ENCODE measurements around the gene ATP9B.

The ATP9B gene

GRCh38 chr18:79106084-79106483 lies 36.9 kb downstream of the ATP9B start:
- no peak overlapping the region for H3K9ac ChIP-seq (ENCODE audit: low read length)
- no peaks in the 10 kb centered on the region for H3K27me3 ChIP-seq (ENCODE audit: control insufficient read depth, insufficient read depth, low read length)
- no peak overlapping the region for H3K27ac ChIP-seq (ENCODE audit: low read depth, low read length)
- no peaks in the 10 kb centered on the region for H3K9me3 ChIP-seq (ENCODE audit: control insufficient read depth, insufficient read depth, low read depth, low read length)
- no peaks in the 10 kb centered on the region for H3K4me1 ChIP-seq (ENCODE audit: control insufficient read depth, insufficient read depth, low read length)
- no peak overlapping the region for H3K4me3 ChIP-seq (ENCODE audit: low read depth, low read length)
- no peaks in the 10 kb centered on the region for H3K36me3 ChIP-seq (ENCODE audit: control insufficient read depth, insufficient read depth, low read length)

- no peak overlapping the region for H3K4me3 ChIP-seq (ENCODE audit: low read depth, low read length)
- no peaks in the 10 kb centered on the region for H3K4me1 ChIP-seq (ENCODE audit: control insufficient read depth, insufficient read depth, low read length)
- H3K9ac ChIP-seq (ENCODE audit: low read length) = no peak overlapping the region
- H3K9me3 ChIP-seq (ENCODE audit: control insufficient read depth, insufficient read depth, low read depth, low read length) = no peaks in the 10 kb centered on the region
- H3K27ac ChIP-seq (ENCODE audit: low read depth, low read length) = no peak overlapping the region
- H3K27me3 ChIP-seq (ENCODE audit: control insufficient read depth, insufficient read depth, low read length) = no peaks in the 10 kb centered on the region
- H3K36me3 ChIP-seq (ENCODE audit: control insufficient read depth, insufficient read depth, low read length) = no peaks in the 10 kb centered on the region
Measured at GRCh38 chr18:79107886-79108285, 38.7 kb downstream of the ATP9B start.

- Histone ChIP-seq H3K27ac (ENCODE audit: low read depth, low read length) (no peak overlapping the region), H3K9me3 (ENCODE audit: control insufficient read depth, insufficient read depth, low read depth, low read length) (no peaks in the 10 kb centered on the region), H3K4me3 (ENCODE audit: low read depth, low read length) (no peak overlapping the region), H3K36me3 (ENCODE audit: control insufficient read depth, insufficient read depth, low read length) (peaks cover 6% of the 10 kb centered on the region; the same call in 1 of the 2 replicates), H3K4me1 (ENCODE audit: control insufficient read depth, insufficient read depth, low read length) (no peaks in the 10 kb centered on the region), H3K9ac (ENCODE audit: low read length) (no peak overlapping the region), H3K27me3 (ENCODE audit: control insufficient read depth, insufficient read depth, low read length) (no peaks in the 10 kb centered on the region)
Measured at GRCh38 chr18:79108549-79109215, 39.5 kb downstream of the ATP9B start.

- no peak overlapping the region for H3K9ac ChIP-seq (ENCODE audit: low read length)
- no peak overlapping the region for H3K27ac ChIP-seq (ENCODE audit: low read depth, low read length)
- H3K36me3 ChIP-seq (ENCODE audit: control insufficient read depth, insufficient read depth, low read length) = peaks cover 12% of the 10 kb centered on the region
- H3K4me1 ChIP-seq (ENCODE audit: control insufficient read depth, insufficient read depth, low read length) = no peaks in the 10 kb centered on the region
- no peaks in the 10 kb centered on the region for H3K9me3 ChIP-seq (ENCODE audit: control insufficient read depth, insufficient read depth, low read depth, low read length)
- H3K27me3 ChIP-seq (ENCODE audit: control insufficient read depth, insufficient read depth, low read length) = no peaks in the 10 kb centered on the region
- no peak overlapping the region for H3K4me3 ChIP-seq (ENCODE audit: low read depth, low read length)
Measured at GRCh38 chr18:79111483-79111882, 42.3 kb downstream of the ATP9B start.

GRCh38 chr18:79117385-79117784 lies 48.2 kb downstream of the ATP9B start:
- Histone ChIP-seq H3K36me3 (ENCODE audit: control insufficient read depth, insufficient read depth, low read length) (peaks cover 12% of the 10 kb centered on the region), H3K4me3 (ENCODE audit: low read depth, low read length) (no peak overlapping the region), H3K27ac (ENCODE audit: low read depth, low read length) (no peak overlapping the region), H3K9ac (ENCODE audit: low read length) (no peak overlapping the region), H3K9me3 (ENCODE audit: control insufficient read depth, insufficient read depth, low read depth, low read length) (no peaks in the 10 kb centered on the region), H3K27me3 (ENCODE audit: control insufficient read depth, insufficient read depth, low read length) (no peaks in the 10 kb centered on the region), H3K4me1 (ENCODE audit: control insufficient read depth, insufficient read depth, low read length) (no peaks in the 10 kb centered on the region)

GRCh38 chr18:79117788-79118187 lies 48.6 kb downstream of the ATP9B start:
- Histone ChIP-seq H3K36me3 (ENCODE audit: control insufficient read depth, insufficient read depth, low read length) (peaks cover 12% of the 10 kb centered on the region), H3K27ac (ENCODE audit: low read depth, low read length) (no peak overlapping the region), H3K27me3 (ENCODE audit: control insufficient read depth, insufficient read depth, low read length) (no peaks in the 10 kb centered on the region), H3K4me1 (ENCODE audit: control insufficient read depth, insufficient read depth, low read length) (no peaks in the 10 kb centered on the region), H3K4me3 (ENCODE audit: low read depth, low read length) (no peak overlapping the region), H3K9me3 (ENCODE audit: control insufficient read depth, insufficient read depth, low read depth, low read length) (no peaks in the 10 kb centered on the region), H3K9ac (ENCODE audit: low read length) (no peak overlapping the region)

GRCh38 chr18:79118797-79119196 lies 49.6 kb downstream of the ATP9B start:
- Histone ChIP-seq H3K9me3 (ENCODE audit: control insufficient read depth, insufficient read depth, low read depth, low read length) (no peaks in the 10 kb centered on the region), H3K4me1 (ENCODE audit: control insufficient read depth, insufficient read depth, low read length) (no peaks in the 10 kb centered on the region), H3K36me3 (ENCODE audit: control insufficient read depth, insufficient read depth, low read length) (peaks cover 6% of the 10 kb centered on the region), H3K27me3 (ENCODE audit: control insufficient read depth, insufficient read depth, low read length) (no peaks in the 10 kb centered on the region), H3K4me3 (ENCODE audit: low read depth, low read length) (no peak overlapping the region), H3K27ac (ENCODE audit: low read depth, low read length) (no peak overlapping the region), H3K9ac (ENCODE audit: low read length) (no peak overlapping the region)

GRCh38 chr18:79121746-79122474 lies 52.7 kb downstream of the ATP9B start:
- H3K27ac ChIP-seq (ENCODE audit: low read depth, low read length) = no peak overlapping the region
- no peaks in the 10 kb centered on the region for H3K9me3 ChIP-seq (ENCODE audit: control insufficient read depth, insufficient read depth, low read depth, low read length)
- H3K4me1 ChIP-seq (ENCODE audit: control insufficient read depth, insufficient read depth, low read length) = no peaks in the 10 kb centered on the region
- no peak overlapping the region for H3K9ac ChIP-seq (ENCODE audit: low read length)
- H3K27me3 ChIP-seq (ENCODE audit: control insufficient read depth, insufficient read depth, low read length) = no peaks in the 10 kb centered on the region
- peaks cover 8% of the 10 kb centered on the region; the same call in 1 of the 2 replicates for H3K36me3 ChIP-seq (ENCODE audit: control insufficient read depth, insufficient read depth, low read length)
- no peak overlapping the region for H3K4me3 ChIP-seq (ENCODE audit: low read depth, low read length)

GRCh38 chr18:79123948-79124347 lies 54.8 kb downstream of the ATP9B start:
- Histone ChIP-seq H3K27me3 (ENCODE audit: control insufficient read depth, insufficient read depth, low read length) (no peaks in the 10 kb centered on the region), H3K4me1 (ENCODE audit: control insufficient read depth, insufficient read depth, low read length) (no peaks in the 10 kb centered on the region), H3K4me3 (ENCODE audit: low read depth, low read length) (no peak overlapping the region), H3K36me3 (ENCODE audit: control insufficient read depth, insufficient read depth, low read length) (peaks cover 12% of the 10 kb centered on the region; the same call in 1 of the 2 replicates), H3K27ac (ENCODE audit: low read depth, low read length) (no peak overlapping the region), H3K9me3 (ENCODE audit: control insufficient read depth, insufficient read depth, low read depth, low read length) (no peaks in the 10 kb centered on the region), H3K9ac (ENCODE audit: low read length) (no peak overlapping the region)

GRCh38 chr18:79129120-79129519 lies 59.9 kb downstream of the ATP9B start:
- Histone ChIP-seq H3K4me1 (ENCODE audit: control insufficient read depth, insufficient read depth, low read length) (no peaks in the 10 kb centered on the region), H3K36me3 (ENCODE audit: control insufficient read depth, insufficient read depth, low read length) (peaks cover 17% of the 10 kb centered on the region; the same call in 1 of the 2 replicates), H3K9ac (ENCODE audit: low read length) (no peak overlapping the region), H3K9me3 (ENCODE audit: control insufficient read depth, insufficient read depth, low read depth, low read length) (no peaks in the 10 kb centered on the region), H3K27ac (ENCODE audit: low read depth, low read length) (no peak overlapping the region), H3K4me3 (ENCODE audit: low read depth, low read length) (no peak overlapping the region), H3K27me3 (ENCODE audit: control insufficient read depth, insufficient read depth, low read length) (no peaks in the 10 kb centered on the region)

- Histone ChIP-seq H3K36me3 (ENCODE audit: control insufficient read depth, insufficient read depth, low read length) (0 out of 2 replicates have a peak, but pooled peaks cover 5% of the 10 kb centered on the region), H3K9ac (ENCODE audit: low read length) (no peak overlapping the region), H3K4me3 (ENCODE audit: low read depth, low read length) (no peak overlapping the region)
Measured at GRCh38 chr18:79133724-79134123, 64.5 kb downstream of the ATP9B start.

More at GRCh38 chr18:79133724-79134123, 64.5 kb downstream of the ATP9B start:
- H3K4me1 ChIP-seq (ENCODE audit: control insufficient read depth, insufficient read depth, low read length) = no peaks in the 10 kb centered on the region
- no peaks in the 10 kb centered on the region for H3K9me3 ChIP-seq (ENCODE audit: control insufficient read depth, insufficient read depth, low read depth, low read length)
- no peaks in the 10 kb centered on the region for H3K27me3 ChIP-seq (ENCODE audit: control insufficient read depth, insufficient read depth, low read length)
- no peak overlapping the region for H3K27ac ChIP-seq (ENCODE audit: low read depth, low read length)

Data from HUES6 (cell line).